ENCODE measurements around the gene APOL3.

Gene APOL3

GRCh38 chr22:36180038-36180880, 19.7 kb upstream of the APOL3 start:
- no peaks in the 10 kb centered on the region for H3K36me3 ChIP-seq (ENCODE audit: low read depth)
- DNase-seq (ENCODE audit: low spot score) (no peak), ATAC-seq (ENCODE audit: low read depth) (peak; percentile 81)
- H3K27ac ChIP-seq (ENCODE audit: poor library complexity, severe bottlenecking) = no peak overlapping the region
- peak; percentile 66 for TF ChIP-seq CTCF (IDR thresholded peaks at IDR 0.05; ENCODE audit: poor library complexity, severe bottlenecking)
- H3K27me3 ChIP-seq (ENCODE audit: insufficient read depth, poor library complexity, severe bottlenecking) = no peaks in the 10 kb centered on the region
- no peaks in the 10 kb centered on the region for H3K9me3 ChIP-seq (ENCODE audit: severe bottlenecking)
- H3K4me1 ChIP-seq (ENCODE audit: insufficient read depth, poor library complexity, severe bottlenecking) = no peaks in the 10 kb centered on the region
- no peak overlapping the region for H3K4me3 ChIP-seq (ENCODE audit: severe bottlenecking)

- ATAC-seq (ENCODE audit: low read depth) (no peak), DNase-seq (ENCODE audit: low spot score) (no peak)
- Histone ChIP-seq H3K27ac (ENCODE audit: poor library complexity, severe bottlenecking) (no peak overlapping the region), H3K4me3 (ENCODE audit: severe bottlenecking) (no peak overlapping the region), H3K4me1 (ENCODE audit: insufficient read depth, poor library complexity, severe bottlenecking) (no peaks in the 10 kb centered on the region), H3K9me3 (ENCODE audit: severe bottlenecking) (no peaks in the 10 kb centered on the region), H3K36me3 (ENCODE audit: low read depth) (no peaks in the 10 kb centered on the region), H3K27me3 (ENCODE audit: insufficient read depth, poor library complexity, severe bottlenecking) (no peaks in the 10 kb centered on the region)
- TF ChIP-seq CTCF (IDR thresholded peaks at IDR 0.05; ENCODE audit: poor library complexity, severe bottlenecking) = no peak
These were observed 16.6 kb upstream of the APOL3 start for GRCh38 chr22:36177160-36177559.

- TF ChIP-seq CTCF (IDR thresholded peaks at IDR 0.05; ENCODE audit: poor library complexity, severe bottlenecking) = no peak
- Histone ChIP-seq H3K4me1 (ENCODE audit: insufficient read depth, poor library complexity, severe bottlenecking) (no peaks in the 10 kb centered on the region), H3K9me3 (ENCODE audit: severe bottlenecking) (no peaks in the 10 kb centered on the region), H3K27ac (ENCODE audit: poor library complexity, severe bottlenecking) (no peak overlapping the region), H3K27me3 (ENCODE audit: insufficient read depth, poor library complexity, severe bottlenecking) (no peaks in the 10 kb centered on the region), H3K36me3 (ENCODE audit: low read depth) (no peaks in the 10 kb centered on the region), H3K4me3 (ENCODE audit: severe bottlenecking) (no peak overlapping the region)
- ATAC-seq (ENCODE audit: low read depth) (no peak), DNase-seq (ENCODE audit: low spot score) (no peak)
These were observed 15.3 kb upstream of the APOL3 start for GRCh38 chr22:36175892-36176291.

GRCh38 chr22:36171941-36172340, 11.4 kb upstream of the APOL3 start:
- H3K9me3 ChIP-seq (ENCODE audit: severe bottlenecking) = no peaks in the 10 kb centered on the region
- no peaks in the 10 kb centered on the region for H3K27me3 ChIP-seq (ENCODE audit: insufficient read depth, poor library complexity, severe bottlenecking)
- H3K36me3 ChIP-seq (ENCODE audit: low read depth) = no peaks in the 10 kb centered on the region
- no peak overlapping the region for H3K4me3 ChIP-seq (ENCODE audit: severe bottlenecking)
- DNase-seq (ENCODE audit: low spot score) (no peak), ATAC-seq (ENCODE audit: low read depth) (no peak)
- TF ChIP-seq CTCF (IDR thresholded peaks at IDR 0.05; ENCODE audit: poor library complexity, severe bottlenecking) = no peak
- no peak overlapping the region for H3K27ac ChIP-seq (ENCODE audit: poor library complexity, severe bottlenecking)
- no peaks in the 10 kb centered on the region for H3K4me1 ChIP-seq (ENCODE audit: insufficient read depth, poor library complexity, severe bottlenecking)

Measured in RWPE2 (cell line).